ENCODE measurements around the gene UBE2O. TPM values are rescaled to one million over a fixed set of nuclear protein-coding genes. Genes with fewer than 3 reads are reported as not detected.

UBE2O gene
- total RNA-seq, 1 donor from 2014 or later, result 37.5 TPM

- DNase-seq (ENCODE audit: low spot score in 2 of 2), result no peak
- no peak for FAIRE-seq
Measured at GRCh38 chr17:76444518-76445311, 8.2 kb downstream of the UBE2O start.

DNA sequence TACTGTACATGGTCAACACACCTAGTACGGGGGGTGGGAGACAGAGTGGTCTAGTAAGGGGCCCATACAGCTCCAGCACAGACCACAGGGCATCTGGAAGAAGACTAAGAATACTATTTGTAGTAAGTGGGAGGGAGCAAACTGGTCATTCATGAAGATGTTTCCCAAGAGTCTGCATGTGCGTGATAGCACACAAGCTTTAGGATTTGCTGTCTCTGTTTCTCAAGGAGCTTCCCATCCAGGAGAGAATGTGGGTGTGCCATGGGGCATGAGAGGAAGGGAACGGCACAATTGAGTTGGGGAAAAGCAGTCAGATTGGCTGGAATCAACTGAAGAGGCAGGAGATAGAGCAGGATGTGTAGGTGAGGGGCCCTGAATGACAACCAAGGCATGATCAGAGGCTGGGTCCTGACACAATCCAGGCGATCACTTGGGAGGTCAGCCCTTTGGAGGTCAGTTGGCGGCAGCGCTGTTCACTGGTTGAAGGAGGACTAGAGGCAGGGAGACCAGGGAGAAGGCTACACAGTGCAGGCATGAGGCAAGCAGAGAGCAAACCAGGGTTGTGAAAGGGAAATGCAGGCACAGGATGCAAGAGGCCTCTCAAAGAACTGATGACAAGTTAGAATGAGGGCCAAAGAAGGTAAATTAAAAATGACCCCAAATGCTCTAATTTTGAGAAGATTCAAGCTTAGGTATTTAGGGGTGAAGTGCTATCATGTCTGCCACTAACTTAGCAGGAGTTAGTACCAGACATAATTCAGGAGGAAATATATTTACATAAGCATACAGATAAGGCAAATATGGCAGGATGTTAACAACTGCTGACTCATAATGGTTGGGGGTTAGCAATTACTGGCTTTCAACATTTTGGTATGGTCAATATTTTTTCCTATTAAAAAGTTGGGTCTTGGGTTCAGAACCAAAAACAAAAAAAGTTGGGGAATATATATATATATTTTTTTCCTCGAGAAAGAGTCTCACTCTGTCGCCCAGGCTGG is 10.3 kb downstream of the UBE2O start:
- DNase-seq (ENCODE audit: low spot score in 2 of 2) (no peak), FAIRE-seq (no peak)

DNA sequence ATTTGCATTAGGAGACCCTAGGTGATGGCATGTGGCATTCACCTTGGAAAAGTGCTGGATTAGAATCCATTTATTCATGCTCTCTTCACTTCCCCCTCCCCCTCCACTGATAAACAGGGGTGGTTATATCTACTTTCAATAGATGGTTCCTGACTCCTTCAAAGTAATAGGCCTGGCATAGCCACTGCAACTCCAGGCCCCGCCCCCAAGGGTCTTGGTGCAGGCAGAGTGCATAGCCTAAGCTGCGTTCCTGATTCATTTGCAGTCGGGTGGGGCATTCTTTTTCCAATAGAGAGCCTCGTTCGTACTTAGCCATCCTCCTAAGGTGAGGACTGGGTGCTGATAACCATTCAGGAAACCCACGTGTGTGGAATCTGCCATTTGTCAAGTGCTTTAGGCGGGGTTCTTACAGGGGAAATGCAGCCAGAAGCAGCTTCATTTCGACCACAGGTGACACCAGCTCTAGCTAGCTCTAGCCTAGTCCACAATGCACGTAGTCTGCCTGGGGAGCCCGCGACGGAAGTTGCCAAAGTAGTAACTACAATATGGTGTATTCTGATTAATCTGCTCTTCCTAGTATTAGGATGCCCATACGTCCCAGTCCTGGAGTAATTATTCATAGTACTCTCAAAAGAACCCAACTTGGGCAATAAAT is 11.1 kb downstream of the UBE2O start:
- no peak for DNase-seq (ENCODE audit: low spot score in 2 of 2)
- no peak for FAIRE-seq

DNA sequence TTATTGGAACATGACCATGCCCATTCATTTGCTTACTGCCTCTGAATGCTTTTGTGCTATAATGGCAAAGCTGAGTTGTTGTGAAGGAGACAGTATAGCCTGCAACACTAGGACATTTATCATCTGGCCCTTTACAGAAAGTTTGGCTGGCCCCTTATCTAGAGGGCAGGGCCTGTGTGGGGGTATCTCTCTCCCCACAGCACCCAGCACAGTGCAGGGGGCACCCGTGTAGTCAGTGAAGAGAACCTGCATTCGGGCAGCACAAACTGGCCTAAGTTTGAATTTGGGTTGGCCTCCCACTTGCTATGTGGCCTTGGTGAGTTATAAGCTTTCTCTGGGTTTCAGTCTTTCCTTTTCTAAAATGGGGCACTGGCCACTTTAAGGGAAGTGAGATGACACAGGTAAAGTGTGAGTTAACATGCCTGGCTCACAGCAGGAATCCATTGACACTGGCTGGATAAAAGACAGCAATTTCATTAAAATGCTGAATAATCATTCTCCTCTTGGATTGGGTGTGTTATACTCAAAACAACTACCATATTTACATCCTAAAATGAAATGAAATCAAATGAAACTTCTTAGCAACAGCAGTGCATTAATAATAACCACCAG is 12.1 kb downstream of the UBE2O start:
- DNase-seq (ENCODE audit: low spot score in 2 of 2), result no peak
- no peak for FAIRE-seq

DNA sequence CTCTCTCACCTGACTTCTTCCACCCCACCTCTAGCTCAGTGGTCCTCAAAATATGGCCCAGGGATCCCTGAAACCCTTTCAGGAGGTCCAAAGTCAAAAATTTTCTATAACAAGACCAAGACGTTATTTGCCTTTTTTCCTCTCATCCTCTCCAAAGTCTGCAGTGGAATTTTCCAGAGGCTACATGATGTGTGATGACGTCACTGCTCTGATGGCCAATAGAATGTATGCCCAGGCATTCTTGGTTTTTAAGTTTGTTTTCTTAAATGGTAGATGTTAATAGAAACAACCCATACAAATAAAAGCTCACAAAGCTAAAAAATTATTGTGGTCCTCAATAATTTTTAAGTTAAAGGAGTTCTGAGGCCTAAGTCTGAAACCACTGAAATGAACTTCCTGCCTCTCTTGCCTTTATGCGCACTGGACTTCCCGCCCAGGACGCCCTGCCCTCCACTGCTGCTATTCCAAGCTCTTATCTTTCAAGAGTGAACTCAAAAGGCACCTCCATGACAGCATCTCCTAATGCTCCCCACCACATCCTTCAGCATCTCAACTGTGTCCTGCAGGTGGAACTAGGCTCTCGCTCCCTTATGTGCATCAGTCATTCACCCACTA is 13.5 kb downstream of the UBE2O start:
- DNase-seq (ENCODE audit: low spot score in 2 of 2) (no peak), FAIRE-seq (no peak)

GRCh38 chr17:76438906-76439305 is 14.0 kb downstream of the UBE2O start:
- no peak for FAIRE-seq

DNA sequence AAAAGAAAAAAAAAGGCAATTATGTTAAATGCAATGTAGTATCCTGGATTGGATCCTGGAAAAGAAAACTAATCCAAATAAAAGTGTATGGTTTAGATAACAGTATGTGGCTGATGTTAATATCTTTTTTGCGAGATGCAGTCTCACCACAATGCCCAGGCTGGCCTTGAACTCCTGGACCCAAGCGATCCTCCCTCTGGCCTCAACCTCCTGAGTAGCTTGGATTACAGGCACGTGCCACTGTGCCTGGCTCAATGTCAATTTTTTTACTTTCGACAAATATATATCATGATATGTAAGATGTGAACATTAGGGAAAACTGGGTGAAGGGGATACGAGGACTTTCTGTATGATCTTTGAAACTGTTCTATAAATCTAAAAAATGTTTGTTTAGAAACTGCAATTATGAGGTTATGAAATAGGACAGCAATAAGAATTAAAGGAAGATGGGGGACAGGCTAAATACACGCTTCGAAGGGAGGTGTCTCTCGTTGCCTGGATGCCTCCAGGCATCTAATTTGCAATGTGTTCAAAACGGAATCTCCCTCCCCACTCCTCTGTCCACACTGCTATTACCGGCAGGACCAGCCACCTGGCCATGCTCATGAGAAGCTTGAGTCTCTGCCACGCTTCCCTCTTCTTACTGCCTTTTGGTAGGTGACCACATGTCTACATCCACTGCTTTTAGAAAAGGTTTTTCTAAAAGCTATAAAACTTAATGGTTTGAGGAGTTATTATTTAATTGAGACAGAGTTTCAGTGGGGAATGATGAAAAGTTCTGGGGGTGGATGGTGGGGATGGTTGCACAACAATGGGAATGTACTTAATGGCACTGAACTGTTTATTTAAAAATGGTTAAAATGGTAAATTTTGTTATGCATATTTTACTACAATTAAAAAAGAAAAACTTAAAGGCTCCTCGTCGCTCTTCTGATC is 15.2 kb downstream of the UBE2O start:
- FAIRE-seq (no peak), DNase-seq (ENCODE audit: low spot score in 2 of 2) (no peak)

More at GRCh38 chr17:76438906-76439305, 14.0 kb downstream of the UBE2O start:
- DNase-seq (ENCODE audit: low spot score in 2 of 2), result no peak

DNA sequence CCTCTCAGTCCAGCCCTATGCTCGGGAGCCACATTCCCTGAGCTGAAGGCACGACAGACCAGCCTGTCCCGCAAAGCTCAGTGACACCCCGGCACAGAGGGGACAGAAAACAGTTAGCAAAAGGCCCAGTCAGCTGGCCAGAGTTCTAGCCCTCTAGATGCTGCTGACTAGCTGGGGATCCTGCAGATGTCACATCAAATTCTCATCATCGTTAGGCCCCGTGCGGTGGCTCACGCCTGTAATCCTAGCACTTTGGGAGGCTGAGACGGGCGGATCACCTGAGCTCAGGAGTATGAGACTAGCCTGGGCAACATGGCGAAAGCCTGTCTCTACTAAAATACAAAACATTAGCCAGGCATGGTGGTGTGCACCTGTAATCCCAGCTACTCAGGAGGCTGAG is 17.2 kb downstream of the UBE2O start:
- DNase-seq (ENCODE audit: low spot score in 2 of 2) (no peak), FAIRE-seq (no peak)

- DNase-seq (ENCODE audit: low spot score in 2 of 2), result no peak
- FAIRE-seq, result no peak
Measured at GRCh38 chr17:76434870-76435269, 18.1 kb downstream of the UBE2O start.

- no peak for FAIRE-seq
- no peak for DNase-seq (ENCODE audit: low spot score in 2 of 2)
Measured at GRCh38 chr17:76433693-76434092, 19.3 kb downstream of the UBE2O start.

GRCh38 chr17:76432712-76433336 is 20.1 kb downstream of the UBE2O start:
- DNase-seq (ENCODE audit: low spot score in 2 of 2) (no peak), FAIRE-seq (no peak)

DNA sequence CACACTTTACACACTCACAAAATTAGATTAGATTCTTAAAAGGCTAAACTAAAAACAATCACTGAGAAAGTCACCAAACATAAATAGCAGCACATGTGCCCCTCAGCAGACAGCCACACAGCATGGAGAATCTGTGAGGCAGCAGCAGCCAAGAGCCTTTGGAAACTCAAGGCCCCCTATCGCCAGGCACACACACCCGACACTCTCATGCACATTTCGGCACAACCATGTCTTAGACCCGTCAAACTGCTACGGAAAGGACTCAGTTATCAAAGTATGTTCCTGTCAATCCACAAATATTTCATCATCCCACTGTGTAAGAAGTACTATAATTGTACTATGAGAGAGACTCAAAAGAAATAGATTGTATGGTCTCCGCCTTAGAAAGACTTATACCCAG is 20.9 kb downstream of the UBE2O start:
- FAIRE-seq, result no peak
- no peak for DNase-seq (ENCODE audit: low spot score in 2 of 2)

- no peak for DNase-seq (ENCODE audit: low spot score in 2 of 2)
- FAIRE-seq, result no peak
Measured at GRCh38 chr17:76431509-76431908, 21.4 kb downstream of the UBE2O start.

DNA sequence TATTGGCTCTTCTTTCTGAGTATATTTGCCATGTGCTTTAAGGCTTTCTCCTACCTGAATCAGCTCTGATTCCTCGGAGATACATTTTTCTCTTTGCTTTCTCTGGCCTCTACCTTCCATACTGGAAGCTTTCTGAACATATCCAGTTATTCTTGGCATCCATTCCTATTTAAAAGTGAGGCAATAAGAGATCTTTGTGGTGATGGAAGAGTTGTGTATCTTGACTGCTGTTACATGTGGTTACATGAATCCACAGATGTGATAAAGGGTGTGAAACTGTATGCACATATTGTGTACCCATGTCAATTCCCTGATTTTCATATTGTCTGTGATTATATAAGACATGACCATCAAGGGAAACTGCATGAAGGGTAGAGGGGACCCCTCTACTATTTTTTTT is 24.4 kb downstream of the UBE2O start:
- no peak for DNase-seq (ENCODE audit: low spot score in 2 of 2)
- FAIRE-seq, result no peak

DNA sequence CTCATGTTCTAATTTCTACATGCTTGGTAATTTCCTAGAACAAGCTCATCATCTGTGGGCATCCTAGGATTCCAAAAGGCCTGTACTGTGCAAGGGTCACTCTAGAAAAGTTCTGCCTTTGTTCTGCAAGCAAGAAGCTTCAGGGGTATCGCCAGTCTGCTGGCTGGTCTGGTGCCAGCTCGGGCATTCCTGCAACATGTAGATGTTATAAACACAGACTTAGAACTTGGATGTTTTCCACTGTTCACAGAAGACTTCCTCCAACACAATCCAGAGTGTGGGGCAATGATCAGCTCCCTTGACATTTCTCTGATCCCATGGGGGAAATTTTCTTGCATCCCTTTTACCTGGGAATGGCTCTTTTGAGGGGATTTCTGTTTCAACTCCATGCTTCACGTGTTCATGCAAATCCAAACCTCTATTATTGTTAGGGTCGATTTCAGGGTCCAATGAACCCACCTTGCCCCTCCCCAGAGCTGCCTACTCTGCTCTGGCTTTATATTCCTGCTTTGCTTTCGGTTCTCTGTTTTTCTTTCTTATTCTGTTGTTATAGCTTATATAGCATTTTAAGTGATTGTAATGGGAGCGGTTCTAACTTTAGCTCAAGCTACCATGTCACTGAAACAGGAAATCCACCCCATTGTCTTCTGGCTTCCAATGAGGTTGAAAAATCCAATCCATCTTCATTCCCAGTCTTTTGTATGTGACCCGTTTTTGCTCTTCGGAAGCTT is 25.3 kb downstream of the UBE2O start:
- FAIRE-seq, result no peak
- no peak for DNase-seq (ENCODE audit: low spot score in 2 of 2)

DNA sequence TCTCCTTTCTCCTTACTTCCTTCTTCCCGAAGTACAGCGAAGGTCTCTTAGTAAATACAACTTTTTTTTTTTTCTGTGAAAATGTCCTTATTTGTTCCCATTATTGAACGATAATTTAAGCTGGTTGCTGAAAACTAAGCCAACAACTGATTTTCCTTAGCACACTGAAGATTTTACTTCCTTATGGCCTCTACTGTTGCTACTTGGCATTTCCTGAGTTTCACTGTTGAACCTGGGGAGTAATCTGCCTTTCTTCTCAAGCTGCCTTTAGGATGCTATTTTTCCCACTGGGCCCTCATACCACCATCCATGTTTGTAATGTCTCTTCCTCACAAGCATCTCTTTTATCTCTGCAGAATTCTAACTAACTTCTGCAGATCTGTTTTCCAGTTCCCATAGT is 26.1 kb downstream of the UBE2O start:
- FAIRE-seq (no peak), DNase-seq (ENCODE audit: low spot score in 2 of 2) (no peak)

DNA sequence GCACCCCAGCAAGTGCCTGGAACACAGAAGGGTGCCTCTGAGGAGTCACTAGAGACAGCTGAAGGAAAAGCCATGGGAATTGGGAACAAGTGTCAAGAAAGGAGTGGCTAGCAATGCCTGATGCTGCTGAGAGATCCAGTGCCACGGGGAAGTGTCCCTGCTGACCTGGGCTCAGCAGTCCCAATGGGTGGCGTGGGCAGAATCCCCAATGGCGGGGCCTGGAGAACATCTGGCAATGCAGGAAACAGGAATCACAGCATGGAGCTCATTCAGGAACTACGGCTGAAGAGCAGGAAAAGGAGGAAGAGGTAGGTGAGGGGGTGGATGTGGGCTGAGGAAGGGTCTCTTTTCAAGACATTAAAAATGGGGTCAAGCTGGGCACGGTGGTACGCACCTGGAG is 30.1 kb downstream of the UBE2O start:
- DNase-seq (ENCODE audit: low spot score in 2 of 2) (no peak), FAIRE-seq (no peak)

DNA sequence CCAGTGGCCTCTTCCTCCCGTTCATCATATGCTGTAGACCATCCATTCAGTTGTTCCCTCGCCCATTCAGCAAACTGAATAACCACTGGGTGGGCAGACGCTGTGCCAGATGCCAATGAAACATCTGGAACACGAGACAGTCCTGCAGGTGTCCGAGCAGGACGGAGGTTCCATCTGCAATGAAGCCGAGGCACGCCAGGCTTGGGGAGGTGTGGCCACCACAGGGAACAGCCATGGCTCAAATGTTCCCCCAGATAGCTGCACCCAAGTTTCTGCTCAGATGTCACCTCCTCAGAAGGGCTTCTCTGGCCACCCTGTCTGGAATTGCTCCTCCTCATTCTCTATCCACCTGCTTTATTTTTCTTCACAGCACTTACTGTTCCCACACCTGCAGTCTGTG is 30.5 kb downstream of the UBE2O start:
- FAIRE-seq, result no peak
- no peak for DNase-seq (ENCODE audit: low spot score in 2 of 2)

Data from frontal cortex (tissue), 4 donors.